SHP77 treated with DMSO at 0.1 percent for 48 hours (cell line): ENCODE data around the gene NFKBIE.
"Not testable (repeated sequence)": the region's sequence is repeated elsewhere in the genome, so short reads cannot be mapped to it uniquely, and the experiment has no call there.

Experiments
- DNase-seq: peaks from one replicate; lab custom pipeline; 2025; lab: John Stamatoyannopoulos, UW

The NFKBIE gene, protein sequence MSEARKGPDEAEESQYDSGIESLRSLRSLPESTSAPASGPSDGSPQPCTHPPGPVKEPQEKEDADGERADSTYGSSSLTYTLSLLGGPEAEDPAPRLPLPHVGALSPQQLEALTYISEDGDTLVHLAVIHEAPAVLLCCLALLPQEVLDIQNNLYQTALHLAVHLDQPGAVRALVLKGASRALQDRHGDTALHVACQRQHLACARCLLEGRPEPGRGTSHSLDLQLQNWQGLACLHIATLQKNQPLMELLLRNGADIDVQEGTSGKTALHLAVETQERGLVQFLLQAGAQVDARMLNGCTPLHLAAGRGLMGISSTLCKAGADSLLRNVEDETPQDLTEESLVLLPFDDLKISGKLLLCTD

DNA sequence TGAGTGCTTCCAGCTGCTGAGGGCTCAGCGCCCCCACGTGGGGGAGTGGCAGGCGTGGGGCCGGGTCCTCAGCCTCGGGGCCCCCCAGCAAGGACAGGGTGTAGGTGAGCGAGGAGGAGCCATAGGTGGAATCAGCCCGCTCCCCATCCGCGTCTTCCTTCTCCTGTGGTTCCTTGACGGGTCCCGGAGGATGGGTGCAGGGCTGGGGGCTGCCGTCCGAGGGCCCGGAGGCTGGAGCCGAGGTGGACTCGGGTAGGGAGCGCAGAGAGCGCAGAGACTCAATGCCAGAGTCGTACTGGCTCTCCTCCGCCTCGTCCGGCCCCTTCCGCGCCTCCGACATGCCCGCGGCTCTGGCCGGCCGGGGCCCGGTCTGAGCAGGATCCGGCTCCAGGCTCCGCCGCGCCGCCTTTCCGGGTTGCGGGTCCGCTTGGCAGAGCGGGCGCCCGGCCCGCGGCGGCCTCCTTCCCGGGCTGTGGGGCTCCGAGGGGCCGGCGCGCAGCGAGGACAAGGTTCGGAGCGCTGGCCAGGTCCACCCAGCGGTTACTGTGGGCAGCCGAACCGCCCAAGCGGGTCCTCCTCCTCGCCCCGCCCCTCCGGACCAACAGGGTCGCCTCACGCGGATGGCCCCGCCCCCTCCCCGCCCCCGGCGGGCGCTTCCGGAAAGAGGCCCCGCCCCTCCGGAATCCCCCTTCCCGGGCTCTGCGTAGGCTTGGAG lies at the start of gene NFKBIE:
Gene NFKBIE, minus strand, starts transcription at position 545 of the 715 bp plus-strand sequence. Its CDS starts 205 bp downstream, at position 340.
- peak; percentile 32 for DNase-seq

DNA sequence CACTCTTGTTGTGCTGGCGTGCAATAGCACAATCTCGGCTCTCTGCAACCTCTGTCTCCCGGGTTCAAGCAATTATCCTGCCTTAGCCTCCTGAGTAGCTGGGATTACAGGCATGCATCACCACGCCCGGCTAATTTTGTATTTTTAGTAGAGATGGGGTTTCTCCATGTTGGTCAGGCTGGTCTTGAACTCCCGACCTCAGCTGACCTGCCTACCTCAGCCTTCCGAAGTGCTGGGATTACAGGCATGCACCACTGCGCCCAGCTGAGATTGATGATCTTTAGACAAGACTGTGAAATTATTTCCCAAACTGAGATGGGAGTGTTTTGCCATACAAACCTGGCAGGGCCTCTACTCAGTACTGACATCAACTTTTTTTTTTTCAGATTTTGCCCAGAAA lies 49.3 kb upstream of the NFKBIE start:
- DNase-seq: not testable (repeated sequence)

DNA sequence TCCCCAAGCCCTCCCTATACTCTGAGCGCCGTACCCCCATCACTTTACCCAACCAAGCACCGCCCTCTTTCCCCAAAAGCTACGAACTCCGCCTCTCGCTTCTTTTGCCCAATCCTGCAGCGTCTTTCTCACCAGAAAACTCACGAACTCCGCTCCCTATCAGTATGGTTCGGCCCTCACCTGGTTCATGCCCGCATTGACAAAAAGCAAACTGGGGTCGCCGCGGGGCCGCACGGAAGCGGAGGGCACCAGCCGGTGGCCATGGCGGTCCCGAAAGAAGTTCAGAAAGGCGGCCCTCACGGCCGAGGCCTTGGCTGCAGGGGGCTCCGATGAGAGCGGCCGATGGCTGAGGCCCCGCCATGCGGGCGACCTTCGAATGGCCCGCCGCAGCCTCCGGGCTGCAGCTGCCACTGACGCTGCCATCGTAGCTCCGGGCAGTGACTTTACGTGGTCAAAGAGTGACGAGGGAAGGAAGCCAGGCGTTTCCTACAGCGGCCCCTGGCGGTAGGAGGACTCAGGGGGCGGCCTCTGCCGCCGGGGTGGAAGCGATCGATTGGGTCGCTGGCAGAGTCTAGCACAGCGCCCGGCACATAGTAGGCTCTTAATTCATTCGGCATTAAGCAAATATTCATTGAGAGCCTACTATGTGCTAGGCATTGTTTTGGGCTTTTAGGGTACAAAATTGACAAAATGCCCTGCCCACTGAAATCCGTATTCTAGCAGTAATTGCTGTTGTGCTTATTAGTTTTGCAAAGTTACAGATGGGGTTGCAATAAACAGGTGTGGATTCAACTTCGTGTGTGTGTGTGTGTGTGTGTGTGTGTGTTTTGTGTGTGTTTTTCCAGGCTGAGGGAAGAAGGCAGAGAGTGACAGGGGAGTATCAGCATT lies 47.8 kb upstream of the NFKBIE start, which contains the start of gene AARS2:
Gene AARS2, minus strand, starts transcription at position 447 of the 888 bp plus-strand sequence. Its CDS starts 24 bp downstream, at position 423.
- peak; percentile 83 for DNase-seq

DNA sequence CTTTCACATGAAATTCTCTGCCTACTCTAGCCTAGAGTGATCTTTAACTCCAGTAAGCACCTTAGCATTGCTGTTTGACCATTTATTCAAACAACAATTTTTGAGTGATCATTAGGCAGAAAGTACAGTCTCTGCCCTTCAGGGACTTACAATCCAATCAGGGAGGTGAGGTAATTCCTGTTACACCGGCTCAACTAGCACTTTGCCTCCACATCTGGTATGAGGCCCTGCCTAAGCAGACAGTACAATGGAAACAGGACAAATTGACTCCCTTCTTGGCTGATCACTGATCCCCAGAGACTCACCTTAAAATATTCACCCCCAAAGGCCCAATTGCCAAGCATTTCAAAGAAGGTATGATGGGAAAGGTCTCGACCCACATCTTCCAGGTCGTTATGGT lies 46.4 kb upstream of the NFKBIE start:
- DNase-seq: no peak

DNA sequence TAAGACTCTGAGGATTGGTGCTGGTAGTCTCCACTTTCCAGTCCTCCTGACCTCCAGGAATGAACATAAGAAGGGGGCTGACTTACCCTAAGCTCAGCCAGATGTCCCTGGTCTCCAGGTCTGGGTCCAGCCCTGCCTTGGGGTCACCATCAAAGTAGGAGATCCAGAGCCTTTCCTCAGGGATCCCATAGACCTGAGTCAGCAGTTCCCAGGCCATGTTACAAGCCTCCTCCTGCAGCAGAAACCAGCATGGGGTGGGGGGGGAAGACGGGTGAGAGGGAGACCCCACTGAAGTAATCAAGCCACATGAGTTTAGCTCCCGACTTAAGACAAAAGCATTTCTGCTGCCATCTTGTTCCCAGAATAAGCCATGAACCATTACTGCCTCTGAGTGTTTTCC lies 46.0 kb upstream of the NFKBIE start:
- DNase-seq: no peak

DNA sequence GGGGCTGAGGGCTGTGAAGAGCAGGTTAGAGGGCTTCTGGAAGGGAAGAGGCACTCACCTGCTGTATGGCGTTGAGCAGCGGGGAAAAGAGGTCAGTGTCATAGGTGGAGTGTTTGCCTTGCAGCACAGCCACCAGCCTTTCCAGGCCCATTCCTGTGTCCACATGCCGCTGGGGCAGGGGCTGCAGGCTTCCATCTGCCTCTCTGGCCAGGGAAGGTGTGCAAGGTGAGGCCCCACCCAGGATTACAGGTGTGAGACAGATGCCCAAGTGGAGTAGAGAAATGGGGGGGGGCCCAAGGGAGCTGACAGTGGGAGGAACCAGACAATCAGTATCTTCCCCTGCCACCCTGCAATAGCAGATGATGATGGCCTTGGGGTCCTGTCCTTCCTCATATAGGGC lies 44.9 kb upstream of the NFKBIE start:
- no peak for DNase-seq

DNA sequence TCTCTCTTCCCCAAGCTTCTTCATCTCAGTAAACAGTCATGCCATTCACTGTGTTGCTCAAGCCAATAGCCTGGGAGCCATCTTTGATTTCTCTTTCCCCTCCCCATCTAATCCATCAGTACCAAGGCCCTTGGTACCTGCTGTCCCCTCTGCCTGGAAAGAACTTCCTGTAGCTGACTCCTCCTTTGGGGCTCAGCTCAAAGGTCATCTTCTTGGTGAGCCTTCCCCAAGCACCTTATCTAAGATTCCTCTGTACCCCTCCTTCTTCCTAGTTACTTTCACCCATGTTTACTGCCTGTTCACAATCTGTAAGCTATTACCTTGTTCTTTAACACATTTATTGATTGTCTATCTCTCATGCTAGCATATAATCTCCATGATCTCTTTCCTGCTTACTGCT lies 44.3 kb upstream of the NFKBIE start:
- no peak for DNase-seq

DNA sequence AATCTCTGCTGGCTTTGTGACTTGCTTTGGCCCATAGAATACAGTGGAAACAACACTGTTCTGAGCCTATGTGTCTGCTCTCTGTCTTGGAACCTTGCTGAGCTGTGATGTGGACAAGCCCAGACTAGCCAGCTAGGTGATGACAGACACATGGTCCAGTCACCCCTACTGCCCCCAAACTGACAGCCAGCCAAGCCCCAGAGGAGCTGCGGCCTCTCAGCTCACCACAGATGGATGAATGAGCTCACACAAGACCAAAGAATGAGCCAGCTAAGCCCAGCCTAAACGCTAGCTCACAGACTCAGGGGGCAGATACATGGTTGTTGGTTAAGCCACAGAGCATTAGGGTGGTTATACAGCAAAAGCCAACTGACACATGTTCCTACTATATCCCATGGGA lies 43.7 kb upstream of the NFKBIE start:
- DNase-seq: no peak

DNA sequence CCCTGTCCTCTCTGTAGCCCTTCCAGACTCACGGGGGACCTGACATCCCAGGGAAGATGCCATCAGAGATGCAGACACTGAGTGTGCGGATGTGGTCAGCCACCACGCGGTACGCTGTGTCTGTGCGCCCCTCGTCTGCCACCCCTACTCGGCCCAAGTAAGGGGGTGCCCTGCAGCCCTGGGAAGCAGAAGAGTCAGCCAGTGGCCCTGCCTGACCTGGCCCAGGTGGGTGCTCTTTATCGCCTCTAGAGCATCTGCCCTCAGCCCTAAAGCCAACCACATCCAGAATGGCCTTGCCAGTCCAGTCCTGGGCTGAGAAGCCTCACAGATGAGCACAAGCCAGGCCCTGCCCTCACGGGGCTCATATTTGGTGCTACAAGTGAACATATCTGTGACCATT lies 41.9 kb upstream of the NFKBIE start:
- DNase-seq: no peak

DNA sequence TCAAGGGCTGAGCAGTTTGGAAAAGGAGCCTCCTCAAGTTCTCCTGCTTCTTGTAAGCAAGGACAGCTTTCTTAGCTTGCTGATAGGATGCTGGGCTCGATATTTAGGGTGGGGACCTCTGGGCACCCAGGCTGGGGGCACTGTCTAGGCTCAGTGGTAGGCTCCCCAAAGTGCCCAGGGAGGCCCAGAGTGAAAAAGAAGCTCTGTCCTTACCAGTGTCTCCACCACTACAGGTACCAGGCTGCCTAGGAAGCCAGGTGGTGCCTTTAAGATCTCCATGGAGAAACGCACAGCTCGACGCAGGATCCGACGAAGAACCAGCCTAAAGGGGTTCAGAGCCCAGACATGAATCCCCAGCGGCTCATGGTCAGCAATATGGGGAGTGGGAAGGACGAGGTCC lies 41.4 kb upstream of the NFKBIE start:
- no peak for DNase-seq

DNA sequence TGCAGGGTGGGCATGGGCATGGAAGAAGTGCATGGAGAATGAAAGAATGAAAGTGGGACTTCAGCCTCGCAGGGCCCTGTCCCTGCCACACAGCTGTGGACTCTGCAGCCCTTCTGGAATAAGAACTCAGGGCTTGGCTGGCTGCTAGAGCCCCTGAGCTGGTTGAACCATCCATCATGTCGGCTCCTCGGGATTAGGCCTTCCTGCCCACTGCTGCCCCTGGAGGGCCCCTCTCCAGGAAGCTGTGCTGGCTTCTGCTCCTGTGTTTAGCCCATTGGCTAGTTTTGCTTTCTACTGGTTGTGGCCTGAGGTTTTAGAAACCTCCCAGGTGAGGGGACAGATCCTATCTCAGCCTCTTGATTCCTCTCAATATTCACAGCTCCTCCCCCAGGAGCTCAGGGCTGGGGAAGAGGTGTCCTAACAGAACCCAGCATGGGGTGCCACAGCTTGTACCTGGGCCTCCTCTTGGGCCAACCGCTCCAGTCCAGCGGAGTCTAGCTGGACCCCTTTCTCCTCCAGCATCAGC lies 39.9 kb upstream of the NFKBIE start:
- no peak for DNase-seq

DNA sequence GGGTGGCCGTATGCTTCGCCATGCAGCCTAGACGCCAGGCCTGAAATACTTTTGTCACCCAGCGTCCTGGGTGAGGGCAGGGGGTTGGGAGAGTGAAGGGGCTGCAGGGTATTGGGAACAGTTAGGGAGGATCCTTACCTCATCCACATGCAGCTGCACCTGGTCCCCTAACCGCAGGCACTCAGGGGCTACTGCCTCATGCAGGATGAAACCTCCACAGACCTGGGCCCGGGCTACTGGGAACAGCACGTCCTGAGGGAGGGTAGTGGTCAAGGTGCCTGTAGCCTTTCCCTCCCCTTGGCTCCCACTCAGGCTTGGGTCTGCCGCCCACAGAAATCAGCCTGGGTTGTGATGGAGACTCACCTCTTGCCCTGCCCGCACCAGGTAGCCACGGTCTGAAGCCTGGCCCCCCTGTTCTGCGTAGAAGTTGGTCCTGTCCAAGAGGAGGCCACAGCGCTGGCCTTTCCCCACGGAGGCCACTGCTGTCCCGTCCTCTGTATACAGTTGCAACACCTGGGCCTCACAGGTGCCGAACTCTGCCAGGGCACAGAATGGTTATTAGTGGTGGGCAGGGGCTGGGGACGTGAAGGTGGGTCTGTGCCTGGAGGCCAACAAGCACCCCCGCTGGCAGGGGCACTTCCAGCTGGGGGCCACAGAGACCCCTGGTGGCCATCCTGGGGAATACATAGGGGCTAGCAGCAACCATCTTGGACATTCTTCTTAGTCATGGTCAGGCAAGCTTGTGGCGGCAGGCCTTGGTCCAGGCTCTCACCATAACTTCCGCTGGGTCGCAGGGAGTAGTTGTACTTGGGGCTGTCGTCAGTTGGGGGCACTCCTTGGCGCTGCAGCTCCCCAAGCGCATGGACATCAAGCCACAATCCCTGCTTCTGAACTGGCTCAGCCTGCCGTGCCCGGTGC lies 39.2 kb upstream of the NFKBIE start:
- DNase-seq: no peak

DNA sequence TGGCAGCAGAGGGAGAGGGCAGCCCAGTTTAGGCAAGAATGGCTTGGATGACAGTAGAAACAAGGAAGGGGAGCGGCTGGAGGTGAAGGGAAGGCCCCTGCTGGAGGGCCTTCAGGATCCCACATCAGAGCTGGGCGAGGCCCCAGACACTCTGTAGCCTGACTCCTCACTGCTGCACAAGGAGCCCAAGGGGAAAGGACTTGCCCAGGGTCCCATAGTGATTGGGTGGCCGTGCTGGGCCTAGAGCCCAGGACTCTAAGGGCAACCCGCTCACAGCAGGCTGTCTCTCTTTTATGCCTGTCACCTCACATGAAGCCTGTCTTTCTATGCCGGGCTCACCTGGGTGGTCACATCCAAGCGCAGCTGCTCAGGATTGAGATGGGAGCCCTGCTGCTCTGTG lies 38.5 kb upstream of the NFKBIE start:
- DNase-seq: no peak

DNA sequence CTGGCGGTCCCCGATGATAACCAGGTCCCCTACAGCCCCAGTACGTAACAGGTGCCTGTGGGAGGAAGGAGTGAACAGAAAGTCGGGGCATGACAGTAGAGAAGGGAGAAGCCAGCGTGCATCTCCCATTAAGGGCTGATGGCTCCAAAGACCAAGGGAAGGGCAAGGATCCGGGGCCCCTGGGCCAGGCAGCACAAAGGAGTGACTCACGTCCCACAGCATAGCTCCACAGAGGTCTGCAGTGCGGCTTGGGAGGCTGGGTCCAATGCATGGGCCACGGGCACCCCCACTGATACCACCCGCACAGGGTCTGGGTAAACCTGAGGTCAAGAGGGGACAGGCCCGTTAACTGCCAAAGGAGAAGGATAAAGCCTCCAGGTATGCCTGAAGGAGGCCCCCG lies 37.5 kb upstream of the NFKBIE start:
- DNase-seq: no peak

DNA sequence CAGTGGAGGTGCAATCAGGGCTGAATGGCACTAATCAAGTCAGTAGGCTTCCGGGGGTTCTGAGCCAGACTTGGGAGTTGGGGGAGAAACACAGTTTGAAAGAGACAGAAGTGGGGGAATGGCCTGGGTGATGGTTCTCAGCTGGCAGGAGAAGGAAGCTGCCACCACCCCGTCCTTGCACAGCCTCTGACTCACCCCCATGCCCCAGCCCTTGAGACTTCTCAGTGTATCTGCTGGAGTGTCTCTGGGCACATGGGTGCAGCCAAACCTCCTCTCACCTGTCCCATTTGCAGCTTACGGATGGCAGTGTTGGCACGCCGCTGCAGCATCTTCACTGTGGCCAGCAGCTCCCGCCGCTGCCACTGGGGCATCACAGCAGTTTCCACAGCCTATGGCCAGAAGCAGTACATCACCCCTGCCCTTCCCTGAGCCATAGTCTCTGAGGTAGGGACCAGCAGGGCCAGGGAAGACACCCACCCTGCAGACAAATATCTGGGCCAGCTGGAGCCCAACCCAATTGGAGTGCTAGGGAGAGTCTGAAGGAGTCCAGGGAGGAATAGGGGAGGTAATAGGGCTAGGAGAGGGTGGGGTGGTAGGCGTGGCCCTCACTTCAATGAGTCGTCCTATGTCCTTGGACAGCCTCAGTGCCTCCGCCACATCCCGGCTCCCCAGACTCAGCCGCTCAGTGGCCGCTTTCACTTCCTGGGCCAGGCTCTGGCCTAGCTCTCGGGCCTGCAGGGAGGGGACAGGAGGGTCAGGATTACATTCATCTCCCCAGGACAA lies 36.6 kb upstream of the NFKBIE start:
- DNase-seq: no peak

DNA sequence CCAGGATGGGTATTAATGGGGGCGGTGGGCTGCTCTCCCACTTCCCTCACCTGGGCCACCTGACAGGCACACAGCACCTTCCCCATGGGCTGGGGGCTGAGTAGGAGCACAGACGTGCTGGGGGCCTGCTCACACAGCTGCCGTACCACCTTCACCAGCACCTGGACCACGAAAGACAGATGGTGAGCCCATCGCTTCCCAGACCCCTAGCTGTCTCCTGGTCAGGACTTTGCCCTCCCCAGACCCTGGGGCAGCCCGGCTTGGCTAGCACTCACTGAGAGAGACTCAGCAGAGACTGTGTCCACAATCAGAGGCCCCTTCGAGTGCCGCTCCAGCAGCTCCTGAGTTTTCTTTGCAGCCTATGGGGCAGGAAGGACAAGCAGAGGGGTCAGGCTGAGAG lies 35.8 kb upstream of the NFKBIE start:
- DNase-seq: no peak

DNA sequence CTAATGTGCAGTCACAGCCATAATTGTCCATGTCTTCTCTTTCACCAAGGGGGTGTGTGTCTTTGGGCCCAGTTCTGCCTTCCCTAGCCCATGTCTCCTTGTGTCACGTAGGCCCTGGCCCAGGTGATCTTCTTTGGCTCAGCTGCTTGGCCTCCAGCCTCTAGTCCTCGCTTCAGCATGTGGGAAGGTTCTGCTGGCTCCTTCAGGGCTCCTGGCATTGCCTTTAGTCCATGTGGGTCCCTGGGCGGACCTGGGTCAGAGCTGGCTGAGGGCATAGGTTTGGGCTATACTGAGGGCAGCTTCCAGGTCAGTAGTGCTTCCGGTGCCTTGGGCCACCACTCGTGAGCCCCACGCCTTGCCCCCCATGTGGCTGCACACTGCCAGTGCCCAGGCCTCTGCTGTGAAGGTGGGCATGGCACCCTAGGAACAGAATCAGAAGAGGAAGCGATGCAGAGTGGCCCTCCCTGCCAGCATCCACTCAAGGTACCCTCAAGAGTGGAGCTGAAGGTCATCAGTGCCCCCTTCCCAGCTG lies 35.0 kb upstream of the NFKBIE start:
- DNase-seq: no peak

DNA sequence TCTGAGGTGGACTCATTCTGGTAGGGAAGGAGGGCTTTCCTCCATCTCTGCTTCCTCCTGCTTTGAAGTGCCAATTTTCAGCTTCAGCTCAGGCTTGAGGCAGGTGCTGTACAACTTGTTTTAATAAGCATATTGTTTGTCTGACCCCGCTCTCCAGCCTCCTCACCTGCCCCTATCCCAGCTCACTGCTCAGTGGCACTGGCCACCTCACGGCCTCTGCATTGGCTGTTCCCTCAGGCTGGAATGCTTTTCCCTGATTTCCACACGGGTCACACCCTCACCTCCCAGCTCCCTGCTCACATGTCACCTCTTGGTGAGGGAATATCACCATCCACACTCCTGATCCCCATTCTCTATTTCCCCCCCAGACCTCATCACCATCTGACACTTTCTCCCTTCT lies 33.5 kb upstream of the NFKBIE start:
- no peak for DNase-seq

DNA sequence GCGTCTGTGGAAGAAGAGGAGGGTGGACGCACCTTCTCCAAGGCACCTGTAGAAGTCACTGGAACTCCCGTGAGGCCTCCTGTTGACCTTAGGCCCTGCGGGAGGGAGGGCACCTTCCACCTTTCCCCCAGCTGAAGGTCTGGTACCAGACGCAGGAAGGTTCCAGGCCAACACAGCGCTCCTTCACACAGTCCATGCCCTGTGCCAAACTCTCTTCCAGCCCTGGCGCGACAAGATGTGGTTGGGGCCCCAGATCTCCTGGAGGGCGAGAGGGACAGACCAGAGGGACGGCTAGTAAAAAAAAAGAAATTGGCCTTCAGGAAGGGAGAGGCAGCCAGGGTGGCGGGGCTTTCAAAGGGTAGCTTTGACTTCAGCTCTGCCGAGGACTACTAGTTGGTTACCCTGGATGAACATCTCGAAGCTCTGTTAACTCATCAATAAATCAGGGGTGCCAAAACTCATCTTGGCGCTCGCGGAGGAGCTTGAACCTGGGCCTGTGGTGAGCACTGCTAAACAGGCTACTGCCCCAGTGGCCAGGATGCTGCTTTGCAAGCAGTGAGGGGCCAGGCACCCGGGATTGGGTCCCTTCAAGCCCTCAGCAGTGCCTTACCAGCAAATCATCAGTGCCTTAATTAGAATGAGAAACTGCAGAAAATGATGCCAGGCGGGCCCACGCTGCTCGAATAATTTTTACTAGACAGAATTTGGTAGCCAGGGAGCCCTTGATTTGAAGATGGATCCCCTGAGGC lies 32.9 kb upstream of the NFKBIE start:
- no peak for DNase-seq
